ENCODE data around the gene C16orf86. TPM values are rescaled to one million over a fixed set of nuclear protein-coding genes. Genes with fewer than 3 reads are reported as not detected.

The C16orf86 gene
- polyA plus RNA-seq, 1 of the 3 experiments (the other 2 are of a cell fraction): 4.3 TPM

DNA sequence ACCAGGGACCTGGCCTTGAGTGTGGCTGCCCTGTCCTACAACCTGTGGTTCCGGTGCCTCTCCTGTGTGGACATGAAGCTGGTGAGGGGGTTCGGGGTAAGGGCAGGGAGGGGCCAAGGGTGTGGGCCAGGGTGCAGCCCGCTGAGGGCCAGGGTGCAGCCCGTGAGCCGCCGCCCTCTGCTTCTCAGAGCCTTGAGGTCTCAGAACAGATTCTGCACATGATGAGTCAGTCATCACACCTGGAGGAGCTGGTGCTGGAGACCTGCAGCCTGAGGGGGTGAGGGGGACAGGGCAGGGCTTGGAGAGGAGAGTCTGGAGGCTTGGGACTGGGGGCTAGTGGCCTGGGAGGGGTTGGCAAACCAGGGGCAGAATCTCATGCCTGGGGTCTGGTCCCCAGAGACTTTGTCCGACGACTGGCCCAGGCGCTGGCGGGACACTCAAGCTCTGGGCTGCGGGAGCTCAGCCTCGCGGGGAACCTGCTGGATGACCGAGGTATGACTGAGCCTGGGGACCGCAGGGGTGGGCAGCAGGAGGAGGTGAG is 19.4 kb upstream of the C16orf86 start (continued):
- TF ChIP-seq, protein P1, sequence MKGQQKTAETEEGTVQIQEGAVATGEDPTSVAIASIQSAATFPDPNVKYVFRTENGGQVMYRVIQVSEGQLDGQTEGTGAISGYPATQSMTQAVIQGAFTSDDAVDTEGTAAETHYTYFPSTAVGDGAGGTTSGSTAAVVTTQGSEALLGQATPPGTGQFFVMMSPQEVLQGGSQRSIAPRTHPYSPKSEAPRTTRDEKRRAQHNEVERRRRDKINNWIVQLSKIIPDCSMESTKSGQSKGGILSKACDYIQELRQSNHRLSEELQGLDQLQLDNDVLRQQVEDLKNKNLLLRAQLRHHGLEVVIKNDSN (IDR thresholded peaks at IDR 0.05; ENCODE audit: borderline replicate concordance, low read depth): no peak

DNA sequence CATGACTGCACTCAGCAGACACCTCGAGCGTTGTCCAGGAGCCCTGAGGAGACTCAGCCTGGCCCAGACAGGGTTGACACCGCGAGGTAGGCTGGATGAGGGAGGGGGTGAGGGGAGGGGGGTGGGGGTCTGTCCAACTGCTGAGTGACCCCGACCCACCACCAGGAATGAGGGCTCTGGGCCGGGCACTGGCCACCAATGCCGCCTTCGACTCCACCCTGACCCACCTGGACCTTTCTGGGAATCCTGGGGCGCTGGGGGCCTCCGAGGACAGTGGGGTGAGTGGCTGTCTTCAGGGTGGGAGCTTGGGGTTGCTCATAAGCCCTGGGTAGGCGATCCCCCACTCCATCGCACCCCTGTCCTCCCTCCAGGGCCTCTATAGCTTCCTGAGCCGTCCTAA is 18.9 kb upstream of the C16orf86 start:
- H3K4me2 ChIP-seq: no peak overlapping the region
- no peaks in the 10 kb centered on the region for H3K9me2 ChIP-seq
- H3K27ac ChIP-seq (ENCODE audit: low read depth in 2 of 2, low read length in 1 of 2): no peak overlapping the region
- no peak for DNase-seq
- H3K9me3 ChIP-seq: no peaks in the 10 kb centered on the region
- CTCF ChIA-PET: interaction anchor here (0.8 to 16.5 kb wide), 7 partner anchors 13 to 167 kb away, joined by 3 to 263 read pairs (median 6); partner anchors contain the start of genes ACD, ATP6V0D1, CTCF and PARD6A
- H3F3A ChIP-seq (replicated peaks; ENCODE audit: insufficient read depth): no peaks in the 10 kb centered on the region
- H4K20me1 ChIP-seq (ENCODE audit: insufficient read depth): peaks cover 4% of the 10 kb centered on the region; the same call in 1 of the 2 replicates
- H3K4me1 ChIP-seq (ENCODE audit: control insufficient read depth in 1 of 2, insufficient read depth in 2 of 2, low read depth in 1 of 2, low read length in 1 of 2): peaks cover 0 to 4% of the 10 kb centered on the region in 2 experiments; a peak in 1 of 4 replicates
- no peaks in the 10 kb centered on the region for H3K36me3 ChIP-seq (replicated peaks in 1 of 2; ENCODE audit: control insufficient read depth in 1 of 2, insufficient read depth in 2 of 2, low read length in 1 of 2)
- POLR2A ChIA-PET: interaction anchor here (1.2 kb wide), 1 partner anchor 12 kb away, joined by 6 read pairs; the partner anchor contains the start of gene ACD
- no peak overlapping the region for H3K4me3 ChIP-seq (ENCODE audit: low read depth in 2 of 2, low read length in 1 of 2)
- no peak overlapping the region for H2AFZ ChIP-seq (ENCODE audit: low read depth)
- 83% methylated on average over 6 of the region's 13 CpGs for WGBS (ENCODE audit: low lambda C conversion rate)
- no peak overlapping the region for H3K9ac ChIP-seq
- no peaks in the 10 kb centered on the region for H3K79me2 ChIP-seq (ENCODE audit: insufficient read depth)
- no peak for TF ChIP-seq RXRA (IDR thresholded peaks at IDR 0.05; ENCODE audit: borderline replicate concordance, low read depth)
- TF ChIP-seq CHD2 (IDR thresholded peaks at IDR 0.05; ENCODE audit: low read length, partially characterized antibody): no peak
- TF ChIP-seq NFIC (IDR thresholded peaks at IDR 0.05; ENCODE audit: borderline replicate concordance): no peak
- TF ChIP-seq RFX5 (IDR thresholded peaks at IDR 0.05; ENCODE audit: low read length): no peak
- no peak for TF ChIP-seq EZH2phosphoT487 (IDR thresholded peaks at IDR 0.05; ENCODE audit: borderline replicate concordance, low read depth)
- no peak for TF ChIP-seq MXI1 (IDR thresholded peaks at IDR 0.05; ENCODE audit: low read depth, low read length)
- TF ChIP-seq, protein P2, sequence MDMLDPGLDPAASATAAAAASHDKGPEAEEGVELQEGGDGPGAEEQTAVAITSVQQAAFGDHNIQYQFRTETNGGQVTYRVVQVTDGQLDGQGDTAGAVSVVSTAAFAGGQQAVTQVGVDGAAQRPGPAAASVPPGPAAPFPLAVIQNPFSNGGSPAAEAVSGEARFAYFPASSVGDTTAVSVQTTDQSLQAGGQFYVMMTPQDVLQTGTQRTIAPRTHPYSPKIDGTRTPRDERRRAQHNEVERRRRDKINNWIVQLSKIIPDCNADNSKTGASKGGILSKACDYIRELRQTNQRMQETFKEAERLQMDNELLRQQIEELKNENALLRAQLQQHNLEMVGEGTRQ (IDR thresholded peaks at IDR 0.05; ENCODE audit: borderline replicate concordance, low read depth, low read length): no peak
- TF ChIP-seq TAF1 (IDR thresholded peaks at IDR 0.05; ENCODE audit: borderline replicate concordance, low read depth, low read length): no peak
- TF ChIP-seq JUND (IDR thresholded peaks at IDR 0.05): no peak
- no peak for TF ChIP-seq MEF2A (IDR thresholded peaks at IDR 0.05; ENCODE audit: borderline replicate concordance, low read depth)
- TF ChIP-seq FOXJ3 (CRISPR knock-in tag; IDR thresholded peaks at IDR 0.05): no peak
- TF ChIP-seq POLR2AphosphoS5 (IDR thresholded peaks at IDR 0.05; ENCODE audit: low read depth, low read length): no peak
- TF ChIP-seq, protein P1 (IDR thresholded peaks at IDR 0.05; ENCODE audit: borderline replicate concordance, low read depth): no peak
- TF ChIP-seq SMC3 (IDR thresholded peaks at IDR 0.05; ENCODE audit: low read depth, low read length): no peak
- TF ChIP-seq RAD21 (IDR thresholded peaks at IDR 0.05; ENCODE audit: low read length): no peak
- TF ChIP-seq, protein P3, sequence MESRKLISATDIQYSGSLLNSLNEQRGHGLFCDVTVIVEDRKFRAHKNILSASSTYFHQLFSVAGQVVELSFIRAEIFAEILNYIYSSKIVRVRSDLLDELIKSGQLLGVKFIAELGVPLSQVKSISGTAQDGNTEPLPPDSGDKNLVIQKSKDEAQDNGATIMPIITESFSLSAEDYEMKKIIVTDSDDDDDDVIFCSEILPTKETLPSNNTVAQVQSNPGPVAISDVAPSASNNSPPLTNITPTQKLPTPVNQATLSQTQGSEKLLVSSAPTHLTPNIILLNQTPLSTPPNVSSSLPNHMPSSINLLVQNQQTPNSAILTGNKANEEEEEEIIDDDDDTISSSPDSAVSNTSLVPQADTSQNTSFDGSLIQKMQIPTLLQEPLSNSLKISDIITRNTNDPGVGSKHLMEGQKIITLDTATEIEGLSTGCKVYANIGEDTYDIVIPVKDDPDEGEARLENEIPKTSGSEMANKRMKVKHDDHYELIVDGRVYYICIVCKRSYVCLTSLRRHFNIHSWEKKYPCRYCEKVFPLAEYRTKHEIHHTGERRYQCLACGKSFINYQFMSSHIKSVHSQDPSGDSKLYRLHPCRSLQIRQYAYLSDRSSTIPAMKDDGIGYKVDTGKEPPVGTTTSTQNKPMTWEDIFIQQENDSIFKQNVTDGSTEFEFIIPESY (IDR thresholded peaks at IDR 0.05; ENCODE audit: borderline replicate concordance, low read depth): no peak
- TF ChIP-seq TCF12 (IDR thresholded peaks at IDR 0.05): no peak
- no peak for TF ChIP-seq NRF1 (IDR thresholded peaks at IDR 0.05; ENCODE audit: low read depth, low read length)
- TF ChIP-seq, protein P4, sequence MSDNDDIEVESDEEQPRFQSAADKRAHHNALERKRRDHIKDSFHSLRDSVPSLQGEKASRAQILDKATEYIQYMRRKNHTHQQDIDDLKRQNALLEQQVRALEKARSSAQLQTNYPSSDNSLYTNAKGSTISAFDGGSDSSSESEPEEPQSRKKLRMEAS (IDR thresholded peaks at IDR 0.05; ENCODE audit: low read depth): no peak
- no peaks in the 10 kb centered on the region for H3K27me3 ChIP-seq (ENCODE audit: insufficient read depth)
